AG10803 (cell line): ENCODE measurements around the gene SDR42E2.

Experiments used
- DNase-seq: peaks from one replicate; pipeline ENCODE4 v3.0.0; 2010; ENCODE audit warnings: low read depth
- H3K4me3 ChIP-seq: 2 replicates; pipeline ENCODE4 v1.5.1; 2011; ENCODE audit warnings: mild to moderate bottlenecking, low read length, control low read depth
- CTCF ChIP-seq: conservative IDR thresholded peaks from 2 replicates; pipeline ENCODE4 v1.5.1; 2011; ENCODE audit warnings: mild to moderate bottlenecking, low read length, control low read depth, inconsistent platforms

The SDR42E2 gene

GRCh38 chr16:22235839-22236745 is 73.8 kb downstream of the SDR42E2 start:
- no peak for TF ChIP-seq CTCF
- peak; percentile 31 for DNase-seq
- no peak overlapping the region for H3K4me3 ChIP-seq

- no peak for DNase-seq
- TF ChIP-seq CTCF: no peak
Measured at GRCh38 chr16:22239131-22239805, 77.0 kb downstream of the SDR42E2 start.

GRCh38 chr16:22240023-22240710 is 77.9 kb downstream of the SDR42E2 start:
- H3K4me3 ChIP-seq: no peak overlapping the region
- TF ChIP-seq CTCF: no peak

More at GRCh38 chr16:22239131-22239805, 77.0 kb downstream of the SDR42E2 start:
- H3K4me3 ChIP-seq: no peak overlapping the region

More at GRCh38 chr16:22240023-22240710, 77.9 kb downstream of the SDR42E2 start:
- DNase-seq: peak; percentile 81
